ENCODE measurements around the gene VGF.

DNA sequence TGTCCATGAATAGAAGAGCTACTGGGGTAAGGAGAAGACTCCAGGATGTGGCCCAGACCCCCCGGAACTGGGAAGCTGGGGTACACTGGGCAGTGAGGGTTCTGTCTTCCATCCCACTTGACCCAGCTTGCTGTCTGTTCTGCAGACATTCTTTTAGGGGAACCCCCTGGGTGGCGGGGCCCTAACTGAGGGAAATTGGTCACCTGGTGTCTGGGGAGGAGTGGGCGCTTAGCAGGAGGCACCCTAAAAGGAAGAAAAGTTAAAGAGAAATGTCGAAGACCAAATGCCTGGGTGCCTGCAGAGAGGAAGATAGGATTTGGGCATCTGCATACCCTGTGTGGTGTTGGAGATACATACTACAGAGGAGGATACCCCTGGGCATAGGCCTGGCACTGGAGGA, 10.1 kb downstream of the VGF start:
- TF ChIP-seq POLR2AphosphoS5 (IDR thresholded peaks at IDR 0.05; ENCODE audit: low read depth): no peak
- TF ChIP-seq, protein P1, sequence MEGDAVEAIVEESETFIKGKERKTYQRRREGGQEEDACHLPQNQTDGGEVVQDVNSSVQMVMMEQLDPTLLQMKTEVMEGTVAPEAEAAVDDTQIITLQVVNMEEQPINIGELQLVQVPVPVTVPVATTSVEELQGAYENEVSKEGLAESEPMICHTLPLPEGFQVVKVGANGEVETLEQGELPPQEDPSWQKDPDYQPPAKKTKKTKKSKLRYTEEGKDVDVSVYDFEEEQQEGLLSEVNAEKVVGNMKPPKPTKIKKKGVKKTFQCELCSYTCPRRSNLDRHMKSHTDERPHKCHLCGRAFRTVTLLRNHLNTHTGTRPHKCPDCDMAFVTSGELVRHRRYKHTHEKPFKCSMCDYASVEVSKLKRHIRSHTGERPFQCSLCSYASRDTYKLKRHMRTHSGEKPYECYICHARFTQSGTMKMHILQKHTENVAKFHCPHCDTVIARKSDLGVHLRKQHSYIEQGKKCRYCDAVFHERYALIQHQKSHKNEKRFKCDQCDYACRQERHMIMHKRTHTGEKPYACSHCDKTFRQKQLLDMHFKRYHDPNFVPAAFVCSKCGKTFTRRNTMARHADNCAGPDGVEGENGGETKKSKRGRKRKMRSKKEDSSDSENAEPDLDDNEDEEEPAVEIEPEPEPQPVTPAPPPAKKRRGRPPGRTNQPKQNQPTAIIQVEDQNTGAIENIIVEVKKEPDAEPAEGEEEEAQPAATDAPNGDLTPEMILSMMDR (conservative IDR thresholded peaks at IDR 0.05; ENCODE audit: low read depth in 2 of 2): no peak
